Effector memory CD8-positive, alpha-beta T cell (primary cell): ENCODE measurements around the gene LOXL4.

Experiments used
- ATAC-seq: fragments of 150-1000 bp; cut with Tn5 transposase; replicated peaks from 2 replicates; pipeline ENCODE4 v1.10.0; 2021; ENCODE audit warnings: mild to moderate bottlenecking, moderate library complexity
- DNase-seq, 3 experiments: peaks; one replicate each; pipeline ENCODE4 v3.0.0; 2021
- H3K27ac Mint-ChIP-seq, 2 donors: one replicate each; pipeline ENCODE4 v1.8.0; 2022; ENCODE audit warnings: mild to moderate bottlenecking in 2 of 2, mixed read lengths in 2 of 2, moderate library complexity in 2 of 2
- H3K27me3 Mint-ChIP-seq, 2 donors: one replicate each; pipeline ENCODE4 v1.8.0; 2022; ENCODE audit warnings: mixed read lengths in 2 of 2
- H3K36me3 Mint-ChIP-seq: one replicate; pipeline ENCODE4 v1.8.0; 2022; ENCODE audit warnings: mild to moderate bottlenecking, moderate library complexity, mixed read lengths; ENCODE audit not compliant: insufficient read depth
- H3K4me1 Mint-ChIP-seq, 2 donors: one replicate each; pipeline ENCODE4 v1.8.0; 2022; ENCODE audit warnings: low read depth in 2 of 2, mixed read lengths in 2 of 2
- H3K4me3 Mint-ChIP-seq, 2 donors: one replicate each; pipeline ENCODE4 v1.8.0; 2022; ENCODE audit warnings: mild to moderate bottlenecking in 2 of 2, mixed read lengths in 2 of 2, moderate library complexity in 2 of 2
- H3K9me3 Mint-ChIP-seq, 2 donors: one replicate each; pipeline ENCODE4 v1.8.0; 2022; ENCODE audit warnings: mixed read lengths in 2 of 2

LOXL4 gene

DNA sequence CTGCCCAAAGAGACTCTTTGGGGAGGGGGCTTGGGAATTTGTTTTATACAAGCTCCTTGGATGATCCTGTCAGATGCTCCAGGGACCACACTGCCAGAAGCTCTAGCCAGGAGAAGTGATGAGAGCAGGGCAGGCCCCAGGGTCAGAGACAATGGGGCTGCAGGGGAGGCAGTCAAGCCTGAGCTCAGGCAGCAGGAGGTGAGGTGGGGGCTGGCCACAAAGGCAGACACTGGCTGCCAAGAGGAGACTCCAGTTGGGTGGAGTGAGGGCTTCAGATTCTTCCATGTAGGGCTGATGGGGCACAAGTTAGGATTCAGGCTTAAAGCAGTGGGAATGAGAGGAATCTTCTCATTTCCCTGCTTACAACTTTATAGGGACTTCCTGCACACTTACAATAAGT lies 35.6 kb upstream of the LOXL4 start:
- Mint-ChIP-seq H3K27ac (no peak overlapping the region), H3K36me3 (no peaks in the 10 kb centered on the region), H3K4me1 (no peaks in the 10 kb centered on the region), H3K4me3 (no peak overlapping the region), H3K9me3 (no peaks in the 10 kb centered on the region), H3K27me3 (peaks cover 34 to 85% of the 10 kb centered on the region in 2 donors)
- DNase-seq, result no peak
- ATAC-seq, result no peak

DNA sequence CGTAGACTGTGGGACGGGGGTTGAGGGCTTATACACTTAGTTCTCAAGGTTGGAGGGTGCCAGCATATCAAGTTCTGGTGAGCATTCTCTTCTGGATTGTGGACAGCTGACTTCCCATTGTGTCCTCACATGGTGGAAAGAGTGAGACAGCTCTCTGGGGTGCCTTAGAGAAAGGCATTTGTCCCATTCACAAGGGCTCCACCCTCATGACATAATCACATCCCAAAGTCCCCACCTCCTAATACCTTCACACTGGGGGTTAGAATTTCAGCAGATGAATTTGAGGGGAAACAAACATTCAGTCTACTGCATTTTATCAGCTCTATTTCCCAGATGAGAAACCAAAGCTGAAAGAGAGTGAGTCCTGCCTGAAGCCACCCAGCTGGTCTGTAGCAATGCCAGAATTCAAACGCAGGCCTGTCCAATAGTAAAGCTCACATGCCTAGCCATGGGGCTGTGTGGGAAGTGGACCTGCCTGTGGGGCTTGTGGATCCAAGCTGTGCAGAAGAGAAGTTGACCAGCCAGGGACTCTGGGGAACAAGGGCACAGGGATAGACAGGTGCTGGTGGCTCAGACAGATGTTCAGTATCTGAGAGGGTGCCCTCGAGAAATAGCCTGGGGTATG lies 34.9 kb upstream of the LOXL4 start:
- ATAC-seq, result no peak
- no peaks in the 10 kb centered on the region for H3K36me3 Mint-ChIP-seq
- peaks cover 31 to 80% of the 10 kb centered on the region in 2 donors for H3K27me3 Mint-ChIP-seq
- DNase-seq, result no peak
- no peaks in the 10 kb centered on the region for H3K9me3 Mint-ChIP-seq
- no peaks in the 10 kb centered on the region for H3K4me1 Mint-ChIP-seq
- no peak overlapping the region for H3K27ac Mint-ChIP-seq
- no peak overlapping the region for H3K4me3 Mint-ChIP-seq

DNA sequence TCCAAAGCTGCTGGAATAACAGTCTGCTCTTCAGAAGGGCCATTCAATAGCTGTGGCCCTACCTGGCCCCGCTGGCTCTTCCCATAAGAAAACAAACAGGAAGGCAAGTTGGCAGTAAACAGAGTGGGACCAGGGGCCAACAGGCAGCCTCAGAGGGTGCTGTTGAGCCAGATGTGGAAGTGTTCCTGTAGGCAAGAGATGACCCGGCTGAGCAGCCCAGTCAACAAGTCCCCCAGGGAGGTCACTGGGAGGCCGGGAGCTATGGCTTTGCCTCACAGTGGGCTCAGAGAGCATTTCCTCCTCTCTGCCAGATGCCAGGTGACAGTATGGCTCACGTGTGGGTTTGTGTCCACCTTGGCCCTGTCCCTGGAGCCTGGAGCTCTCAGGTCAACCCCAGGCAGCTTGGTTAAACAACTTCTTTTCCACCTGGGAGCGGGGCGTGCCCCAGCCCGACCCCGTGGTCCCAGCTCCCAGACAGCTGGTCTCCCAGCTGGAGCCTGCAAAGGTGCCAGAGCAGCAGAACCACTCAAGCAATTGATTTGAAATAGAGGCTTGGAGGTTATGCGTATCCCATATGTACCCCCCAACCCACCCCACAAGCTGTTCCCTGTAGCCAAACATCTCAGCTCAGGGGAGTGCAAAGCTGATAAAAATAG lies 33.8 kb upstream of the LOXL4 start:
- ATAC-seq (no peak), DNase-seq (no peak)
- H3K4me1 Mint-ChIP-seq, result no peaks in the 10 kb centered on the region
- peaks cover 35 to 81% of the 10 kb centered on the region in 2 donors for H3K27me3 Mint-ChIP-seq
- no peak overlapping the region for H3K4me3 Mint-ChIP-seq
- H3K36me3 Mint-ChIP-seq, result no peaks in the 10 kb centered on the region
- H3K9me3 Mint-ChIP-seq, result no peaks in the 10 kb centered on the region
- H3K27ac Mint-ChIP-seq, result no peak overlapping the region

DNA sequence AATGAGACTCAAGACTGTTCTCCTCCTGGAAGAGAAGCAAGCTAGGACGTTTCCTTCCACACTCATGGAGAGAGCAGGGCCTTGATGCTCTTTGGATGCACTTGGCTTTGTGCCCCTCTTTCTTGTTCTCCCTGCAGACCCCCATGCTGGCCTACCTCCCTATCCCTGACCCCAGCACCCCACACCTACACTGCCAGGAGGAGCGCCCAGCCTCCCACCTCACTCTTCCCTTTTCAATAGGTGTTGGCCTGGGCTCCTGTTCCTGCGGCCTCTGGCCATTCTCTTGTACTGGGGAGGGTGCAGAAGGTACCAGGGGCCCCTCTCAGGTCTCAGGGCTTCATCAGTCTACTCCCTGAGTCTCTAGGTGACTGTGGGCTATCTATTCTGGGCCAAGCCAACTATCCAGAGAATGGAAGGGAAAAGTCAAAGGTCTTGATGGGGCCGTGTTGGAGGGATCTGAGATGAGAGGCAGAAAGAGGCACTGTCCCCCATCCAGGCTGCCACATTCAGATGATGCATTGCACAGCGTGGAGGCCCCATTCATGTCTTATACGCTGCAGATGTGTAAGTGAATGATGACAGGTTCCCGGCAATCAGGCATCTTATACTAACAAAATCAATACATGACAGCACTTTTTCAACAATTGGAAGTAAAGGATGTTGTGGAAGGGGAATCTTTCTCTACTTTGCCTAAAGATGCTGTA lies 32.7 kb upstream of the LOXL4 start:
- H3K27ac Mint-ChIP-seq, result no peak overlapping the region
- peaks cover 0 to 6% of the 10 kb centered on the region in 2 donors for H3K4me1 Mint-ChIP-seq
- H3K9me3 Mint-ChIP-seq, result no peaks in the 10 kb centered on the region
- peaks cover 3% of the 10 kb centered on the region for H3K36me3 Mint-ChIP-seq
- no peak overlapping the region for H3K4me3 Mint-ChIP-seq
- ATAC-seq (no peak), DNase-seq (no peak)
- H3K27me3 Mint-ChIP-seq, result peaks cover 39 to 82% of the 10 kb centered on the region in 2 donors

DNA sequence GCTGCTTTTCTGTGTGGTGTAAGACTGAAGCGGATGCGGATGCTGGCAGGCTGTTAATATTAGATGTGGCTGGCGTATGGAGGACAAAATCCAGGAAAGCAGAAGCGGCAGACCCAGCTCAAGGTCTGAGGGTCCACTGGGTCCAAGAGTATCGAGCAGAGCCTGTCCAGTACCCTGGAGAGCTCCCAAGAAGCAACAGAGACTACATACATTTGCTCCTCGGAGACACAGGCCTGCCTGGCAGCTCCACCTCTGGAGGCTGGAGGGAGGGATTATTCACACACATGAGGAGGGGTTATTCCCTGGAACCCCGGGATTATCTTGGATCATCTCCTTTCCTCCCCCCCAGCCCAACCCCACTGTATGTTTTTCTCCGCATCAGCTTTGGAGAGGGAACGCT lies 31.3 kb upstream of the LOXL4 start:
- Mint-ChIP-seq H3K4me1 (peaks cover 0 to 11% of the 10 kb centered on the region in 2 donors), H3K27me3 (peaks cover 32 to 72% of the 10 kb centered on the region in 2 donors), H3K36me3 (peaks cover 3% of the 10 kb centered on the region), H3K9me3 (no peaks in the 10 kb centered on the region), H3K27ac (no peak overlapping the region), H3K4me3 (no peak overlapping the region)
- no peak for DNase-seq
- ATAC-seq, result no peak

DNA sequence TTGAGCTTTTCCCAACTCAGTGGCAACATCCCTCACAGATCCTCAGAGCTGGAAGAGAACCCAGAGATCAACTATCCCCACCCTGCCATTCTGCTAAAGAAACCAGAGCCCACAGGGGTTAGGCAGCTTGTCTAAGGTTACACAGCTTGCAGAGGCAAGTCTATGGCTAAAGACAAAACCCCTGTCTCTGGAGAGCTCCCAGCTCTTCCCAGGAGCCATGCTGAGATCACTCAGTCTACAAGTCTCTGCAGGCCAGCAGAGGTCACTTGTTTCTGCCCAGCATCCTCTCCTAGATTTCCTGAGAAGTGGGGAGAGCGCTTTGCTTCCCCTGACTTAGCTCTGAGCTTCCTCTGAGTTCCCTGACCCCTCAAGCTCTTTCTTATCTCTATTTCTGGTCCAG lies 28.5 kb upstream of the LOXL4 start:
- no peak for ATAC-seq
- no peak for DNase-seq
- Mint-ChIP-seq H3K4me3 (no peak overlapping the region), H3K9me3 (no peaks in the 10 kb centered on the region), H3K27ac (no peak overlapping the region), H3K4me1 (peaks cover 0 to 14% of the 10 kb centered on the region in 2 donors), H3K36me3 (peaks cover 7% of the 10 kb centered on the region), H3K27me3 (peaks cover 20 to 62% of the 10 kb centered on the region in 2 donors)

DNA sequence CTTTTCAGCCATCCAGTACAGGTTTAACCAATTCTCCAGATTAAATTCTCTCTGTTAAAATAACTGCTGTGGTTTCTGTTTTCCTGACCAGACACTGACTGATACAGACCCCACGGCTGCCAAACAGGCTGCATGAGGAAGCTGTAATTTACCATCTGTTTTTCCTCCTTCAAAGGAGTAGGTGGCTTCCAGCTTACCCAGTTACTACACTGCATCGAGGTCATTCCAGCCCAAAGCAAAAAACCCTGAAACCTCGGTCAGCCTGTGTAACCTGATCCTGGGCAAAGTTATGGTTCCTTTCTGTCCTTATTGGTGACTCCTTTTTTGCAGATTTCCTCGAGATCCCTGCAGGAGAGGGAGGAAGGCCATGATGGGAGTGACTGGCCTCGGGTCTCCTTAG lies 27.9 kb upstream of the LOXL4 start:
- Mint-ChIP-seq H3K4me1 (peaks cover 0 to 14% of the 10 kb centered on the region in 2 donors), H3K4me3 (no peak overlapping the region), H3K9me3 (no peaks in the 10 kb centered on the region), H3K27me3 (peaks cover 20 to 56% of the 10 kb centered on the region in 2 donors), H3K27ac (no peak overlapping the region), H3K36me3 (peaks cover 7% of the 10 kb centered on the region)
- no peak for DNase-seq
- no peak for ATAC-seq

DNA sequence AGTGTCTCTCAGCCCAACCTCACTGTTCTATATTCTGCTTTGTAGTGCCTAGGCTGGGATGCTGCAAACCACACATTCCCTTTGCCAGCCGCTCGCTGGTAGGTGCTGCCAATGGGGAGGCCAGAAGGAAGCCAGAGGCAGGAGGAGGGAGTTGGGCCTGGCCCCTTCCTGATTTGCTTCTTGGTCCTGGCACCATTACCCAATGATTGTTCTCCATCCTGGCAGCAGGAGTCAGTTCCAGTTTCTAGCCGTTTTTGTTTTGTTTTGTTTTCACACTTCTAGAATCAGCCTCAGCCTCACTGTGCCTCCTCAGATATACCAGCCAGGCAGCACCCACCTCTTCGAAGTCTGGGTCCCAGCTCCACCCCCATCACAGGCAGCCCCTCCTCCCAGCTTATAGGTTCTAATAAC lies 27.4 kb upstream of the LOXL4 start:
- Mint-ChIP-seq H3K4me3 (no peak overlapping the region), H3K27me3 (peaks cover 20 to 51% of the 10 kb centered on the region in 2 donors)
- DNase-seq, result no peak

DNA sequence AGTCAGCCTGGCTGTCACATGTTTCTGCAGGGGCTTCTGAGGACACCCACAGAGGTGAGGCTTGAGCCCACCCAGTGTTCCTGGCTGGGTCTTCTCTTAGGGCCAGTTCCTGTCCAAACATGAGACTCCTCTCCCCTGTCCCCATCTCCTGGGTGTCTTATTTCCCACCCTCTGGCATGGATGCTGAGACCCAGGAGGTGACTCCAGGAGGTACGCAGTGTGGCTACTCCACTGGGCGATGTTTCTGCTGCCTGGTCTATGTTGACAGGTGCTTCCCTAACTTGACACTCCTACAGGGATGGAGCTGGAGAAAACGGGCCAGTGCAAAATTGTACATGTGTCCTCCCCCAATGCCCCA lies 26.3 kb upstream of the LOXL4 start:
- no peak for DNase-seq
- Mint-ChIP-seq H3K36me3 (peaks cover 7% of the 10 kb centered on the region), H3K27me3 (peaks cover 15 to 39% of the 10 kb centered on the region in 2 donors), H3K4me3 (no peak overlapping the region), H3K9me3 (no peaks in the 10 kb centered on the region), H3K4me1 (peaks cover 0 to 14% of the 10 kb centered on the region in 2 donors), H3K27ac (no peak overlapping the region)
- ATAC-seq, result no peak

More for the DNA sequence above, 27.4 kb upstream of the LOXL4 start:
- Mint-ChIP-seq H3K4me1 (peaks cover 0 to 14% of the 10 kb centered on the region in 2 donors), H3K9me3 (no peaks in the 10 kb centered on the region), H3K27ac (no peak overlapping the region), H3K36me3 (peaks cover 7% of the 10 kb centered on the region)
- ATAC-seq, result peak; percentile 51

DNA sequence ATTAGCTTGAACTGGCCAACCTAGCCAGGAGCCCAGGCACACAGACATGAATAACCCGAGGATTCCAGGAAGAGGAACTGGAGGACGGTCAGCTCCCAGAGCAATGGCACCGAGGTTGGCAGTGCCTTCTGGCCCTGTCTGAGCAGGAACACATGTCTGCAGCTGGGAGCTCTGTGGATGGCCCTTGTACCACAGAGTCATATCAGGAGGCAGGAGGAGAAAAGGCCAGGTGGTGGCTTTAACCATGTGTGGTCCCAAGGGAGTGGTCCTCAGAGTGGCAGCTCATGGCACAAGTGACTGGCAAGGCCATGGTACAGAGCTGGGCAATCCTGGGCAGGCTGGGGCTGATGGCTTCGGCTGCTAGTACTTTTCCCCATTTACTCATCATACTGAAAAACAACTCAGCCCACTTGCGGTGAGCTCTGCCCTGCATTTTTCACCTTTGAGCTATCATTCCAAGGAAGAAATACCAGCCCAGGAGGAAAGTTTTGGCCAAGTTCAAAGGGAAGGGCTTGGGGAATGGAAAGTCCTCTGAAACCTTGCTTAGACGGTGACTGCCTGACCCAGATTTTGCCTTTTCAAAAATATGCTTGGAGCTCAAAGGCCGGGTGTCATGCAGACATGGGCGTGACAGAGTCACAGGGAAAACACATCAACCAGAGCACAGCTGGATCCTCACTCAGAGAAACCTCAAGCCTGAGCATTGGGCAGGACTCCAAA lies 25.7 kb upstream of the LOXL4 start:
- H3K4me3 Mint-ChIP-seq, result no peak overlapping the region
- no peak for ATAC-seq

DNA sequence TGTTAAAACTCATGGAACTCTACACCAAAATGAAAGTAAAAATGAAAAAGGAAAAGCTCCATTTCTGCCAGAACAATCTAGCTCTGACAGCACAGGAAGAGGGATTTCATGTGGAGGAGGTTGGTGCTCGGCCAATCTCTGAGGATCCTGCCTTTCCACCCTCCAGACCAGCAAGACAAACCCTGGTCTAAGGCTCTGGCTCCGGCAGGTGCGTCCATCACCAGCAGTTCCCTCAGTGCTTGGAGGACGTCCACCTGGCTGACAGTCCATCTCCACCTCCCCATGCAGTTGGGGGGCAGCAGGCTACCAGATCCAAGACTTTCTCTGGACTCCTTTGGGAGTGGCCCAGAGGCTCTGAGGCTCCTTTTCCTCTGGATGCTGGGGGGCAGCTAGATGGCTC lies 25.0 kb upstream of the LOXL4 start:
- Mint-ChIP-seq H3K27me3 (peaks cover 8 to 30% of the 10 kb centered on the region in 2 donors), H3K36me3 (peaks cover 7% of the 10 kb centered on the region)

More for the DNA sequence above, 25.7 kb upstream of the LOXL4 start:
- Mint-ChIP-seq H3K36me3 (peaks cover 7% of the 10 kb centered on the region), H3K4me1 (peaks cover 0 to 14% of the 10 kb centered on the region in 2 donors), H3K27ac (no peak overlapping the region), H3K9me3 (no peaks in the 10 kb centered on the region), H3K27me3 (peaks cover 10 to 34% of the 10 kb centered on the region in 2 donors)
- no peak for DNase-seq

DNA sequence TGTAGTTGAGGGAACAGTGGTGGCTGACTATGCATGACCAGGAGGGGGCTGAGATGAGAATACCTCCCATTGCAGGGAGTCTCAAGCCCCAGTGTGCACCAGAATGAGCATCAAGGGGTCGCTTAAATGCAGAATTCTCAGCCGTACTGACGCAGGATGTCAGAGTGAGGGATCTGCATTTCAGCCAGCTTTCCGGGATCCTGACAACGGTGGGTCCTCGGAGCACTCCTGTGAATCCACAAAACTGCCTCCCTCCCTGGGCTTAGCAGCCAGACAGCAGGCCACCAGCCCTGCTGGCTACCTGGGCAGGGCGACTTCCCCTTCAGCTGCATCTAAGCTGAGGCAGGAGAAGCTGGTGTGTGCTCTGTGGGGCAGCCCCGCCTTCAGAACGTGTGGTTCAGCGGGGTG lies 21.8 kb upstream of the LOXL4 start:
- no peak for ATAC-seq
- Mint-ChIP-seq H3K27me3 (peaks cover 5 to 48% of the 10 kb centered on the region in 2 donors), H3K36me3 (peaks cover 4% of the 10 kb centered on the region), H3K27ac (no peak overlapping the region), H3K4me1 (peaks cover 0 to 3% of the 10 kb centered on the region in 2 donors), H3K9me3 (no peaks in the 10 kb centered on the region), H3K4me3 (no peak overlapping the region)
- no peak for DNase-seq

More for the DNA sequence above, 25.0 kb upstream of the LOXL4 start:
- H3K4me3 Mint-ChIP-seq, result no peak overlapping the region
- H3K9me3 Mint-ChIP-seq, result no peaks in the 10 kb centered on the region
- H3K4me1 Mint-ChIP-seq, result peaks cover 0 to 14% of the 10 kb centered on the region in 2 donors
- ATAC-seq, result no peak
- no peak for DNase-seq
- H3K27ac Mint-ChIP-seq, result no peak overlapping the region

DNA sequence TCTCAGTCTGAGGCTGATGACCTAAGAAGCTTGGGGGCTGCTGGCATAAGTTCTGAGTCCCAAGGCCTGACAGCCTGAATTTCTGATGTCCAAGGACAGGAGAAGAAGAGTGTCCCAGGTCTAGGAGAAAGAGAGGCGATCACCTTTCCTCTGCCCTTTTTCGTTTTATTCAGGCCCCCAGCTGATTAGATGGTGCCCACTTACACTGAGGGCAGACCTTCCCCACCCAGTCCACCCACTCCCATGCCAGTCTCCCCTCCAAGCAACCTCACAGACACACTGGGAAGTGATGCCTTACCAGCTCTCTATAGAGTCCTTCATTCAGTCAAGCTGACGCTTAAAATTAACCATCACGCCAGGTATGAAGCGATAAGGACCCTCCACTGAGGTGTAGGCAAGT lies 19.3 kb upstream of the LOXL4 start:
- H3K27me3 Mint-ChIP-seq, result peaks cover 21 to 54% of the 10 kb centered on the region in 2 donors
- H3K4me1 Mint-ChIP-seq, result no peaks in the 10 kb centered on the region
- no peaks in the 10 kb centered on the region for H3K36me3 Mint-ChIP-seq
- no peak for DNase-seq
- H3K9me3 Mint-ChIP-seq, result no peaks in the 10 kb centered on the region
- no peak overlapping the region for H3K4me3 Mint-ChIP-seq
- no peak for ATAC-seq
- H3K27ac Mint-ChIP-seq, result no peak overlapping the region
